Left ventricle myocardium inferior (tissue), 1 donor: ENCODE data around the gene XYLT1. TPM values are rescaled to one million over a fixed set of nuclear protein-coding genes. Genes with fewer than 3 reads are reported as not detected.

Experiments used
- DNase-seq: peaks from one replicate; pipeline ENCODE4 v3.0.0-alpha.2; 2020
- H3K27ac ChIP-seq: fragments of 200-600 bp; replicated peaks from 2 replicates; pipeline ENCODE4 v1.8.0; 2021
- H3K27me3 ChIP-seq: fragments of 200-600 bp; 2 replicates; pipeline ENCODE4 v1.8.0; 2021; ENCODE audit warnings: low read depth
- H3K36me3 ChIP-seq: fragments of 200-600 bp; 2 replicates; pipeline ENCODE4 v1.8.0; 2021
- H3K4me1 ChIP-seq: fragments of 200-600 bp; 2 replicates; pipeline ENCODE4 v1.8.0; 2021
- H3K4me3 ChIP-seq: fragments of 200-600 bp; 2 replicates; pipeline ENCODE4 v1.8.0; 2021; ENCODE audit warnings: mild to moderate bottlenecking, moderate library complexity
- H3K9me3 ChIP-seq: fragments of 200-600 bp; replicated peaks from 2 replicates; pipeline ENCODE4 v1.8.0; 2021
- CTCF ChIP-seq: fragments of 200-600 bp; IDR thresholded peaks from 2 replicates; pipeline ENCODE4 v1.8.0; 2021; ENCODE audit warnings: antibody characterized with exemption, mild to moderate bottlenecking, borderline replicate concordance
- intact Hi-C: fragments of 100-400 bp; cut with micrococcal nuclease; formaldehyde crosslinking; loops from one replicate; pipeline ENCODE4 v1.11.0; 2022
- total RNA-seq: library from RNA; stranded (reverse); fragmentation: NEBNext Ultra II Directional; extraction: Animal tissue kit (Norgen Biotek cat#: 25700); gene quantifications from one replicate; pipeline ENCODE4 v1.2.1, GENCODE V29; 2021
- donor health status: DM: no; HTN: yes; CAD: no; lungs with severe emphysema.

The XYLT1 gene
- total RNA-seq, 1 donor from 2014 or later: 1.4 TPM

- Histone ChIP-seq H3K27ac (no peak overlapping the region), H3K36me3 (no peaks in the 10 kb centered on the region), H3K27me3 (peaks cover 42% of the 10 kb centered on the region), H3K4me1 (no peaks in the 10 kb centered on the region), H3K9me3 (no peaks in the 10 kb centered on the region), H3K4me3 (no peak overlapping the region)
- intact Hi-C loops: no loop called here
- no peak for DNase-seq
- TF ChIP-seq CTCF: no peak
Observed at GRCh38 chr16:17106243-17106791, 364.4 kb downstream of the XYLT1 start.

- H3K4me3 ChIP-seq: no peak overlapping the region
- no peaks in the 10 kb centered on the region for H3K9me3 ChIP-seq
- H3K4me1 ChIP-seq: no peaks in the 10 kb centered on the region
- no peak overlapping the region for H3K27ac ChIP-seq
- intact Hi-C loops: no loop called here
- no peaks in the 10 kb centered on the region for H3K36me3 ChIP-seq
- peaks cover 42% of the 10 kb centered on the region for H3K27me3 ChIP-seq
- no peak for TF ChIP-seq CTCF
- DNase-seq: no peak
Observed at GRCh38 chr16:17105239-17105797, 365.4 kb downstream of the XYLT1 start.

GRCh38 chr16:17104654-17105053 lies 366.1 kb downstream of the XYLT1 start:
- Histone ChIP-seq H3K27me3 (peaks cover 42% of the 10 kb centered on the region), H3K4me3 (no peak overlapping the region), H3K9me3 (no peaks in the 10 kb centered on the region), H3K4me1 (no peaks in the 10 kb centered on the region), H3K36me3 (no peaks in the 10 kb centered on the region), H3K27ac (no peak overlapping the region)
- intact Hi-C loops: no loop called here
- TF ChIP-seq CTCF: no peak
- no peak for DNase-seq

GRCh38 chr16:17103216-17103615 lies 367.5 kb downstream of the XYLT1 start:
- no peak overlapping the region for H3K4me3 ChIP-seq
- no peak overlapping the region for H3K27ac ChIP-seq
- no peaks in the 10 kb centered on the region for H3K4me1 ChIP-seq
- H3K36me3 ChIP-seq: no peaks in the 10 kb centered on the region
- intact Hi-C loops: no loop called here
- no peak for TF ChIP-seq CTCF
- no peak for DNase-seq
- H3K27me3 ChIP-seq: peaks cover 42% of the 10 kb centered on the region
- H3K9me3 ChIP-seq: no peaks in the 10 kb centered on the region

- no peak for DNase-seq
- intact Hi-C loops: no loop called here
- Histone ChIP-seq H3K27ac (no peak overlapping the region), H3K27me3 (peaks cover 31% of the 10 kb centered on the region), H3K4me3 (no peak overlapping the region), H3K36me3 (no peaks in the 10 kb centered on the region), H3K9me3 (no peaks in the 10 kb centered on the region), H3K4me1 (no peaks in the 10 kb centered on the region)
- TF ChIP-seq CTCF: no peak
Observed at GRCh38 chr16:17101646-17102045, 369.1 kb downstream of the XYLT1 start.
